Measurements from ENCODE around the gene CUL4B.
A peak's percentile ranks its signal among the peaks of the same experiment; 100 is the strongest.
"Not testable (repeated sequence)": the region's sequence is repeated elsewhere in the genome, so short reads cannot be mapped to it uniquely, and the experiment has no call there.

The CUL4B gene

DNA sequence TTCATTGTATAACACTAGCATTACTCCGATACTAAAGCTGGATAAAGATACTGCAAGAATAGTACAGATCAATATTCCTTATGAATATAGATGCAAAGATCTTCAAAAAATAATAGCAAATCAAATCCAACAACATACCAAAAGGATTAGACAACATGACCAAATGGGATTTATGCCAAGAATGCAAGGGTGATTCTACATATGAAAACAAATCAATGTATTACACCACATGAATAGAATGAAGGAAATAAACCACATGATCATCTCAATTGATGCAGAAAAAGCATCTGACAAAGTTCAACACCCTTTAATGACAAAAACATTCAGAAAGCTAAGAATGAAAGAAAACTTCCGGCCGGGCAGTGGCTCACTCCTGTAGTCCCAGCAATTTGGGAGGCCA, 42.8 kb downstream of the CUL4B start:
- no peak for DNase-seq

DNA sequence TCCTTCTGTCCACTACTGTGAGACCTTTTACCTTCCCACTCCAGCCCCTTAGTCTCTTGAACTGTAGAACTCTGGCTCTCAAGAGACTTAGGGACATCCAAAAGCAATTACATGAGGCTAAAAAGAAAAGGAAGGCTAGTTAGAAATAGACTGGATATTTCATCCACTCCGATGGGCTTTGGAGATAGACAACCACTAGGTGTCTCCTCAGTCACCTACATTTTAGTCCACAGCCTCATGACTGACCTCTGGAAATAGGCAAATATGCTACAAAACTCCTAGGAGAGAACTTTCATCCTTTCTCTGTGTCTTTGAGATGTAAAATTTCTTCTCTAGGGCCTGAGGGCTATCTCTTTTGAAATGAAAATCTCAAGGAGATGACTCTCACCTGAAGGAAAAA, 46.5 kb downstream of the CUL4B start:
- no peak for DNase-seq

DNA sequence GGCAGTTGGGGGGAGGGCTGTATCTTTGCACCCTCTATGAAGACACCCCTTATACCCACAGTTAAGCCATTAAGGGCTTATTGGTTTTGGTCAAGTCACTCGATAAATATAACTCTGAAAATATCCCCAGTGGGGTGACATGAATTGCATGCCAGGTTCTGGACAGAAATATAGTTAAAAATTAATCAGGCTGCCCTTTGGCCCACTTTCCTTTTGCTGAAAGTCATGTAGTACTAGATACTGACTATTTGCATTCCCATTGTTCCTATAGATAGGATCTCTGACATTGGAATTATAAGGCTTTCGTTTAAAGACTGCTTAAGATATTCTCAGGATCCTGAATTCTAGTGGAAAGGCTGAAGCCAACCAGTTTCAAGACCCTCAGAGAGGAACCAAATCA, 48.1 kb downstream of the CUL4B start:
- no peak for DNase-seq

DNA sequence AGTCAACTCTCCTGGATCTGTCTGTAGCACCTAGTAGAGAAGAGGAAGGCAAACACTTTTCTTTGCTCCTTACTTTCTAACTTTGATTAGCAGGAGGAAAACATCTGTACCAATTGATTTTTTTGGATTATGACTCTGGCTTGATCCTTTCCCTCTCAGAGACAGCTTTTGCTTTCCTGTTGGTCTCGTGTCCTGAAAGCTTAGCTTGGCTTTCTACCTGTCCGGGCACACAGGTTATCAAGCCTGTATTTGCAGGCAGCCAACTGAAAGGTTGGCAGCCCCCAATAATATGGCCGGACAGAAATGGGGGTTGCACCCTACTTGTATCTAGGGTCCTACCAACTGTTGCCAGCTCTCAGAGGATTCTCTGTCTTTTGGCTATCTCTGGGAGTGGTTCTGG, 48.5 kb downstream of the CUL4B start:
- DNase-seq: no peak

DNA sequence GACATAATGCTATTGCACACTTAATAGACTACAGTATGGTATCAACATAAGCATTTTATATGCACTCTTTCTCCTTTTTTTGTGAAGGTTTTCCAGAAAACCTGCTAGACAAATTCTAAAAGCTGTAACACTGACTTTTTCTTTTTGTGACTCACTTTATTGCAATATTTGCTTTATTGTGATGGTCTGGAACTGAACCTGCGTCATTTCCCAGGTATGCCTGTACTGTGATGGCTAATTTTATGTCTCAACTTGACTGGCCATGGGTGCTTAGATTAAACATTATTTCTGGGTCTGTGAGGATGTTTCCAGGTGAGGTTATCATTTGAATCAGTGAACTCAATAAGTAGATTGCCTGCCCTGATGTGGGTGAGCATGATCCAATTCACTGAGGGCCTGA, 56.2 kb downstream of the CUL4B start:
- DNase-seq: no peak

DNA sequence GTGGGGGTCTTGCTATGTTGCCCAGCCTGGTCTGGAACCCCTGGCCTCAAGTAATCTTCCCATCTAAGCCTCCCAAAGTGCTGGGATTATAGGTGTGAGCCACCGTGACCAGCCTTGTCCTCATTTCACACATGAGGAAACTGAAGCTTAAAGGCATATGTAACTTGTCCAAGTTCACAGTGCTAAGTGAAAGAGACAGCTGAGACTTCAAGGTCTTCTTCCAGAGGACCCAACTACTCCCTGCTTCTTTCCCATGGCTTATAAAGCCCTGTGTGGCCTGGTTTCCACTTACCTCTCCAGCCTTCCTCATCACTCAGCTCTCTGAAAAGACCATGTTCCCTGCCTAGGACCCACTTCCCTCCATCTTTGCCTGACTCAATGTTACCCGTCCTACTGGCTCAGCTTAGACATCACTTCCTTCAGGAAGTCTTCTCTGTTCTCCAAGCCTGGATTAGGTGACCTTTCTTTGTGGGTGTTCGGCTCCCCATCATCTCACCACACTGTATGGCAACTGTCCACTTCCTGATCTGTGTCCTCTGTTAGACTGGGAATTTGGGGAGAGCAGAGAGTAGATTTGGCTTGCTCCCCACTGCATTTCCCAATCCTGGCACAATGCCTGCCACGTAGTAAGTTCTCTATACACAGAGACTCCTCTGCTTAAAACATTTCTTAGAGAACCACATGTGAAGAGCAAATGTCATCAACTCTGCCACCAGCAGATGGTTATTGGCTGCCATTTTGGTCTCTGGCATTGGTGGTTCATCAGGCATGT, 61.3 kb downstream of the CUL4B start:
- no peak for DNase-seq

DNA sequence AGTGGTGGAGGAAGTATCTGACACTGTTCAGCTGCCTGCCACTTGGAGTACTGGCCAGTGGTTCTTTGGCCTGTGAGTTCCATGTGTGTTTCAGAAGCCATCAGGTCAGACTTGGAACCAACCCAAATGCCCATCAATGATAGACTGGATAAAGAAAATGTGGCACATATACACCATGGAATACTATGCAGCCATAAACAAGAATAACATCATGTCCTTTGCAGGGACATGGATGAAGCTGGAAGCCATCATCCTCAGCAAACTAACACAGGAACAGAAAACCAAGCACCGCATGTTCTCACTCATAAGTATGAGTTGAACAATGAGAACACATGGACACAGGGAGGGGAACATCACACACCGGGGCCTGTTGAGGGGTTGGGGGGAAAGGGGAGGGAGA, 70.6 kb downstream of the CUL4B start:
- DNase-seq: not testable (repeated sequence)

DNA sequence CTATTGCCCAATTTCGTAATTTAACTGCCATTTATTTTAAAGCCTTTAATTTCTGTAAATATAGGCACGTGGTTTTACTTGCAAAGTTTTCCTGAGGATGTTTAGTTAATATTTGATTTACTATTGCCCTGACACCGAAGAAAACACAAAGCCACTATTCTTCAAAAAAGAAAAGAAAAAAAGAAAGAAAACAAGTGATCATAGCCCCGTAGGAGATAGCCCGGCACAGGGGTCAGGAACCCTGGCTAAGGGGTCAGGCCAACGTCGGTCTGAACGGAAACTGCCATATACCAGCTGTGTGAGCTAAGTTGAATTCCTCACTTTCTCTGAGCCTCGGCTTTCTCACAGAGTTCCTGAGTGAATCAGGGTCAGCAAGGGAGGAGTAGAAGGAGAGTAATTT, 74.0 kb downstream of the CUL4B start:
- no peak for DNase-seq

DNA sequence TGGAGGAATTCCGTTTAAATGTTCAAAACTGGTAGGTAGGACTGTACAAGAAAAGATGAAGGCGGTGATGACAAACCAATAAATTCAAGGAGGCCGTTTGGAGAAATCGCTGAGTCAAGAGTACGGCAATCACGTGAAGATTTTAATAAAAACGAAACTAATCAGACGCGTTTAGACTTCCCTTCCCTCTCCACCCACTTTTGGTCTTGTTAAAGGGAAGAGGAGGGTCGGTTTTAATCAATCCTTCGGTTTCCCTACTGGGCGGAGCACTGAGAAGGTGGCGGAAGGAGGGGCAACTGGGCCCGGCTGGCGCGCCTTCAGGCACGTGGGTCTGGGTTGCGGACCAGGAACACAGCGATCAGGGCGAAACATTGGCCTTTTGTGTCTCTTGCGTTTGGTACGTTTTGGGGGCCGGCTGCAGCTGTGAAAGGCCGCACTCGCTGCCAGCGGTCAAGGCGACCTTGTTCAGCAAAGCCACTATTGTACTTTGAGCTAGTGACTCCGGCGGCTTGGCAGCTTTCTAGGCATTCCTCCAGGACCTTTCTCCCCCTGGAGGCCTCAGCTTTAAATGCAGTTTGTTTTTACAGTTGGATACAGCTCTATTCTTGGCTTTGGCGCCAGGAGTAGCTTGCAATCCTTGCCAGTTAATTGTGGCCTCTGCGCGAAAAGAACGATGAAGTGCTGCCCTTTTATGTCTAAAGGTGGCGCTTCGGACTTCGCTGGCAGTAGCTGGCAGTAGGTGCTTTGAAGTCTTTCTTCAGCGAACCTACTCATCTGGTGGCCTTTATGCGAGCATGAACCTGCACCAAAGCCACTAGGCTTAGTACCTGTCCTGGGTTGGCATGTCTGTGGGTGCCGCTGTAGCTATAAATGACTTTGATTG, 74.9 kb downstream of the CUL4B start:
- DNase-seq: no peak

DNA sequence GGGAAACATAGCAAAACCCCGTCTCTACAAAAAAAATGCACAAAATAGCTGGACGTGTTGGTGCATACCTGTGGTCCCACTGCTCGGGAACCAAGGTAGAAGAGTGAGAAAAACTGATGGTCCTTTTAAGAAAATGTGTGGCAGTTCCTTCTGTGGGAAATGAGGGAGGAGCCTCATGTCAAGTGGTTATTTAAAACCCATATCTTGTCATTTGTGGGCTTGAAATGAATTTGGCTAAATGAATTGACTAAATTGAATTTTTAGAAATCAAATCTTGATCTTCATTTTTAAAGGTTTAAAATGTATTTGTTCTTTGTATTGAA, 75.5 kb downstream of the CUL4B start:
- DNase-seq: no peak

DNA sequence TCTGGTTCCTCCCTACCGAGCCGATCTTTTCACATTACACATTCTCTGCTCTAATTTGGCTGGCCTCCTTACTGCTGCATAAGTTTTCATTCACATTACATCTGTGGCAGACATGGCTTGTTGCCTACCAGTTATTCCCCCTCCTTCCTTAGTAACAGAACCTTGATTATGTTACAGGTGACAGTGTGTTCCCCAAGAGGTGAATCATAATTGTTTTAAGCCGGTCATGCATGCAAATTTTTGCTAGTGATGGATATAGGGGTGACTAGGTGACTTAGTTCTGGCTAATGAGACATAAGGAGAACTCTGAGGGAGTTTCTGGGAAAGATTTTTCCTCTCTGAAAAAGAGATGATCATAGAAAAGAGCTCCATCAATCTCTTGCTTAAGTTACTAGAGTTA, 83.3 kb downstream of the CUL4B start:
- DNase-seq: no peak

DNA sequence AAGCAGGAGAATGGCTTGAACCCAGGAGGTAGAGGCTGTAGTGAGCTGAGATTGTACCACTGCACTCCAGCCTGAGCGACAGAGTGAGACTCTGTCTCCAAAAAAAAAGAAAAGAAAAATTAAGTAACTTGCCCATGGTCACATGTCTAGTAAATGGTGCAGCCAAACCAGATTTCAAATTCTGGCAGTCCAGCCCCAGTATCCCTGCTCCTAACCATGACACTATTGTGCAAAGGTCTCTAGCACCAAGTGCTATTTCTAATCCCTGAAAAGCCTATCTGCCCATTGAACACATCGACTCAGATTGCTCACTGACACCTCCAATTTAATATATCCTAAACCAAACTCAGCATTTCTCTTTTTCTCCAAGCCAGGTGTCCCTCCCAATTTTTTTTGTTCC, 84.0 kb downstream of the CUL4B start:
- DNase-seq: no peak

DNA sequence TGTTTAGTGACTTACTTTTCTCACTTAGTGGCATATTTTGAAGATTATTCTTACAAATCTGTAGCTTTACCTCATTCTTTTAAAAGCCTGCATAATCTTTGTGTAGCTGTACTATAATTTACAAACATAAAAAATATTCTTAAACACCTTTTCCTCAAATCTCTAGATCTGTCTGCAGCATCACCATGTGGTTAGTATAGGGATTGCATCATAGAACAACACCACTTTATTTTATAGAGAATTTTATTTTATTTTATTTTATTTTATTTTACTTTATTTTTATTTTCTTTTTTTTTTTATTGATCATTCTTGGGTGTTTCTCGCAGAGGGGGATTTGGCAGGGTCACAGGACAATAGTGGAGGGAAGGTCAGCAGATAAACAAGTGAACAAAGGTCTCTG, 85.3 kb downstream of the CUL4B start:
- peak; percentile 2 for DNase-seq

Measured in NCI-H1694 treated with DMSO at 0.1 percent for 48 hours (cell line).